Right lobe of liver (tissue), 6 donors: ENCODE data around the gene PIAS1. TPM values are rescaled to one million over a fixed set of nuclear protein-coding genes. Genes with fewer than 3 reads are reported as not detected.

ENCODE experiments used
- ATAC-seq, 4 donors: fragments of 200-7000 bp; cut with Tn5 transposase; one replicate each; pipeline ENCODE4 v1.9.1; 2020; ENCODE audit warnings: mild to moderate bottlenecking in 4 of 4, moderate library complexity in 4 of 4
- DNase-seq, 3 donors: peaks; one replicate each; pipeline ENCODE4 v3.0.0-alpha.2; 2020
- H3K27ac ChIP-seq, 3 donors: fragments of 200-600 bp; one replicate each; pipeline ENCODE4 v1.8.0; 2022
- H3K27me3 ChIP-seq, 2 donors: fragments of 200-600 bp; one replicate each; pipeline ENCODE4 v1.8.0; 2022
- H3K36me3 ChIP-seq, 4 donors: fragments of 200-600 bp; sonication (generic) in 1 of 4; one replicate each; pipeline versions ENCODE4 v1.5.1 to v1.8.0; 2017 to 2022; ENCODE audit warnings: control low read depth in 1 of 4
- H3K4me1 ChIP-seq, 4 donors: fragments of 200-600 bp; sonication (generic) in 1 of 4; one replicate each; pipeline versions ENCODE4 v1.5.1 to v1.8.0; 2017 to 2022; ENCODE audit warnings: control low read depth in 1 of 4
- H3K4me3 ChIP-seq, 3 donors: fragments of 200-600 bp; one replicate each; pipeline ENCODE4 v1.8.0; 2022
- H3K9me3 ChIP-seq, 4 donors: fragments of 200-600 bp; sonication (generic) in 1 of 4; one replicate each; pipeline versions ENCODE4 v1.5.1 to v1.8.0; 2017 to 2022; ENCODE audit warnings: control low read depth in 1 of 4
- CTCF ChIP-seq, 4 donors: fragments of 200-600 bp in 3 of 4; fragments of 450-650 bp in 1 of 4; IDR thresholded peaks; one replicate each; pipeline versions ENCODE4 v1.5.1 to v1.8.0; 2016 to 2022; ENCODE audit warnings: antibody characterized with exemption in 4 of 4, mild to moderate bottlenecking in 2 of 4
- POLR2A ChIP-seq: fragments of 450-650 bp; IDR thresholded peaks from one replicate; pipeline ENCODE4 v1.6.1; 2017; ENCODE audit warnings: antibody characterized with exemption, mild to moderate bottlenecking
- WGBS: methylation state at CpG from one replicate; pipeline ENCODE4 v1.1.6; 2018; ENCODE audit warnings: low coverage, low lambda C conversion rate; ENCODE audit not compliant: insufficient coverage; ENCODE audit errors: missing lambda C conversion rate; 5-methylcytosine and 5-hydroxymethylcytosine counted together
- intact Hi-C, 2 donors: fragments of 100-400 bp; cut with DNase I; formaldehyde crosslinking; loops; one replicate each; pipeline versions ENCODE4 v1.11.2 to v1.14.1; 2022
- total RNA-seq, 6 experiments: library from RNA; depleted of rRNA in 2 of 6; stranded (reverse); fragments of >200 nt in 2 of 6; fragmentation: NEBNext Ultra II Directional in 3 of 6; extraction: Animal tissue kit (Norgen Biotek cat#: 25700) in 3 of 6; gene quantifications; one replicate each; pipeline versions ENCODE4 v1.1.0 to v1.2.4, GENCODE V29; 2016 to 2023
- donor health status: DM: no; HTN: yes; CAD: no.
- donor health status: DM: no; HTN: no; CAD: no.
- donor health status: DM: no; HTN: no; CAD: no.
- donor health status: DM: no; HTN: yes; CAD: no.
- donor health status: DM: no; HTN: yes; CAD: no.

Gene PIAS1
- total RNA-seq, 6 experiments from 2014 or later, result 8.1 to 17.3 (median 13.1) TPM

DNA sequence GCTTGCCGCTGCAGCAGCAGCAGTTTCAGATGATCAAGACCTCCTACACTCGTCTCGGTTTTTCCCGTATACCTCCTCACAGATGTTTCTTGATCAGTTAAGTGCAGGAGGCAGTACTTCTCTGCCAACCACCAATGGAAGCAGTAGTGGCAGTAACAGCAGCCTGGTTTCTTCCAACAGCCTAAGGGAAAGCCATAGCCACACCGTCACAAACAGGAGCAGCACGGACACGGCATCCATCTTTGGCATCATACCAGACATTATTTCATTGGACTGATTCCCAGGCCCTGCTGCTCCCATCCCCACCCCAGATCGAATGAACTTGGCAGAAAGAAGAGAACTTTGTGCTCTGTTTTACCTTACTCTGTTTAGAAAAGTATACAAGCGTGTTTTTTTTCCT is 133.4 kb downstream of the PIAS1 start:
- TF ChIP-seq CTCF (IDR thresholded peaks at IDR 0.05) (no peak), POLR2A (no peak)
- Histone ChIP-seq H3K27ac (peak overlapping the region; percentile 12 to 62 (median 57)), H3K36me3 (peaks cover 0 to 10% (median 5%) of the 10 kb centered on the region in 4 donors), H3K4me3 (peak overlapping the region in 2 of 3 donors; percentile 31 to 34), H3K4me1 (peaks cover 0 to 23% (median 10%) of the 10 kb centered on the region in 4 donors), H3K27me3 (no peaks in the 10 kb centered on the region), H3K9me3 (no peaks in the 10 kb centered on the region)
- WGBS, result 14% methylated on average over 9 of the region's 9 CpGs
- peak; percentile 38 to 81 (median 61) for DNase-seq
- peak; percentile 87 to 93 (median 88) for ATAC-seq
- intact Hi-C loops, result no loop called here

- 41% methylated on average over 2 of the region's 2 CpGs for WGBS
- TF ChIP-seq POLR2A (no peak), CTCF (IDR thresholded peaks at IDR 0.05) (no peak)
- peaks cover 0 to 23% (median 10%) of the 10 kb centered on the region in 4 donors for H3K4me1 ChIP-seq
- H3K4me3 ChIP-seq, result no peak overlapping the region
- intact Hi-C loops, result no loop called here
- H3K36me3 ChIP-seq, result peaks cover 0 to 16% (median 5%) of the 10 kb centered on the region in 4 donors
- H3K27me3 ChIP-seq, result no peaks in the 10 kb centered on the region
- ATAC-seq (no peak), DNase-seq (no peak)
- H3K9me3 ChIP-seq, result no peaks in the 10 kb centered on the region
- H3K27ac ChIP-seq, result peak overlapping the region in 1 of 3 donors; percentile 57
These were observed 134.5 kb downstream of the PIAS1 start for GRCh38 chr15:68188647-68189046.

DNA sequence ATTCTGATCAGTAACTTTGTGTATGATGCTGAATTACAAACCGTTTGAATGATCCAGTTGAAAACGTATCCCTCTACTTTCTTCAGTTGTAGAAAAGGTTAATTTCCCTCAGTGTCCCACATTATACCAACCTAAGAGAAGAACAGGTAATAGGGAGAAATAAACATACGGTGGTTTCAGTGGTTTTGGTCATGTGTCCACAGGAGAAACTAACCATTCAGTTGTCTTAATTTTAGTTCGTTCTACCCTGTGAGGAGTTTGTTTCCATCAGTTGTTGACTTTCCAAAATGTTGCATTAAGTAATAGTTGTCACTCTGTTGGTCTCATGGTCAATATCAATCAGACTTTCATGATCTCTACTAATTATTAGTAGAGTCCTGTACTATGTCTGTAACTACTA is 135.9 kb downstream of the PIAS1 start:
- ATAC-seq (no peak), DNase-seq (no peak)
- intact Hi-C loops, result no loop called here
- WGBS, result 92% methylated on average over 4 of the region's 4 CpGs
- H3K9me3 ChIP-seq, result no peaks in the 10 kb centered on the region
- H3K27ac ChIP-seq, result no peak overlapping the region
- H3K27me3 ChIP-seq, result no peaks in the 10 kb centered on the region
- no peak overlapping the region for H3K4me3 ChIP-seq
- peaks cover 0 to 27% (median 10%) of the 10 kb centered on the region in 4 donors for H3K4me1 ChIP-seq
- H3K36me3 ChIP-seq, result peaks cover 0 to 10% (median 3%) of the 10 kb centered on the region in 4 donors
- TF ChIP-seq CTCF (IDR thresholded peaks at IDR 0.05) (no peak), POLR2A (no peak)

DNA sequence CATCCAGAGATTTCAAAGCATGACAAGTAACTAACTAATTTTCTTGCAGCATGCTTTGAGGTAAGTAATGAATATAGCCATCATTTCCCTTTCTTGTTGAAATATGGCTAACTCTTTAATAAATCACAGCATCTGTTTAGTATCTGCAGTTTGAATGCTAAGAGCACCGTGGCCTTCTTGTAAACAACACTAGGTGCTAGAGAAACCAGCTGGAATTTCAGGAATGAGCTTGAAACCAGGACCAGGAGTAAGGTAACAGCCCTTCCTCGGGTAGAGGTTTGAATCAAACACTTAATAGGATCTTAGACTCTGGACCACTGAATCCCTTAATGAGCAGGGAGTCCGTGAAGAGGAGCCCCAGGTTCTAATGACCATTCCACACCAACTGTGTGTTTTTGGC is 137.4 kb downstream of the PIAS1 start:
- H3K4me3 ChIP-seq, result no peak overlapping the region
- no peak for ATAC-seq
- peaks cover 0 to 10% (median 3%) of the 10 kb centered on the region in 4 donors for H3K36me3 ChIP-seq
- no peak overlapping the region for H3K27ac ChIP-seq
- no peak for TF ChIP-seq POLR2A
- TF ChIP-seq CTCF (IDR thresholded peaks at IDR 0.05), result no peak
- H3K9me3 ChIP-seq, result no peaks in the 10 kb centered on the region
- intact Hi-C loops, result no loop called here
- H3K4me1 ChIP-seq, result peaks cover 0 to 23% (median 7%) of the 10 kb centered on the region in 4 donors
- no peaks in the 10 kb centered on the region for H3K27me3 ChIP-seq
- DNase-seq, result no peak
- WGBS, result 68% methylated on average over 3 of the region's 3 CpGs

- WGBS, result 88% methylated on average over 4 of the region's 4 CpGs
- no peak overlapping the region for H3K27ac ChIP-seq
- ATAC-seq (no peak), DNase-seq (no peak)
- H3K36me3 ChIP-seq, result peaks cover 0 to 10% (median 3%) of the 10 kb centered on the region in 4 donors
- H3K4me3 ChIP-seq, result no peak overlapping the region
- TF ChIP-seq CTCF (IDR thresholded peaks at IDR 0.05) (no peak), POLR2A (no peak)
- intact Hi-C loops, result no loop called here
- peaks cover 0 to 18% (median 5%) of the 10 kb centered on the region in 4 donors for H3K4me1 ChIP-seq
- no peaks in the 10 kb centered on the region for H3K27me3 ChIP-seq
- no peaks in the 10 kb centered on the region for H3K9me3 ChIP-seq
These were observed 138.0 kb downstream of the PIAS1 start for GRCh38 chr15:68192117-68192516.
